HCT116 (cell line): ENCODE measurements around the gene VASH2. TPM values are rescaled to one million over a fixed set of nuclear protein-coding genes. Genes with fewer than 3 reads are reported as not detected.

Experiments used
- ATAC-seq: fragments of 200-7000 bp; cut with Tn5 transposase; 2 replicates; pipeline ENCODE4 v1.9.1; 2020; ENCODE audit warnings: mild to moderate bottlenecking, moderate library complexity
- BruUV-seq: library from RNA; stranded (reverse); fragments of 400-500 nt; replicated peaks from 2 replicates; lab custom pipeline; 2021; lab: Mats Ljungman, UMichigan
- CTCF ChIA-PET: fragments of 300-600 bp; sonication (Branson Sonifier 250); formaldehyde crosslinking; loops from one replicate; lab custom pipeline; 2021; ENCODE audit warnings: antibody characterized with exemption; lab: Charles Lee
- POLR2A ChIA-PET: fragments of 300-600, 350-600 bp; sonication (Branson Sonifier 250); formaldehyde crosslinking; loops from one replicate; lab custom pipeline; 2021; ENCODE audit warnings: antibody characterized with exemption; lab: Charles Lee
- RAD21 ChIA-PET, 2 experiments: fragments of 300-600 bp; sonication (Branson Sonifier 250); formaldehyde crosslinking; loops; one replicate each; lab custom pipeline; 2023; ENCODE audit warnings: low total read pairs in 2 of 2; ENCODE audit not compliant: uncharacterized antibody in 2 of 2, unreplicated experiment in 2 of 2, low non-redundant PET in 1 of 2; lab: Charles Lee
- DNase-seq: peaks from one replicate; pipeline ENCODE4 v3.0.0-alpha.2; 2010; ENCODE audit warnings: low read depth, low spot score
- H2AFZ ChIP-seq: fragments of 200-600 bp; shearing (Covaris generic), sonication (generic); 2 replicates; pipeline ENCODE4 v1.6.1; 2017; ENCODE audit warnings: low read depth, mixed run types, mixed read lengths, antibody characterized with exemption, low read length; ENCODE audit not compliant: poor library complexity, severe bottlenecking
- H3K27ac ChIP-seq: 2 replicates; pipeline ENCODE4 v1.5.1; 2012; ENCODE audit warnings: low read depth, low read length
- H3K27me3 ChIP-seq: fragments of 200-600 bp; sonication (generic); 2 replicates; pipeline ENCODE4 v1.6.1; 2016; ENCODE audit warnings: mixed run types, low read length, mixed read lengths; ENCODE audit not compliant: insufficient read depth
- H3K36me3 ChIP-seq, 2 experiments: fragments of 200-500 bp in 1 of 2; fragments of 200-600 bp in 1 of 2; sonication (Bioruptor generic) in 1 of 2; sonication (generic) in 1 of 2; 2 replicates each; pipeline versions ENCODE4 v1.5.1 to v1.6.1; 2014 to 2016; ENCODE audit warnings: low read length in 2 of 2, inconsistent platforms in 1 of 2, mixed read lengths in 1 of 2, mixed run types in 1 of 2; ENCODE audit not compliant: insufficient read depth in 2 of 2, control insufficient read depth in 1 of 2
- H3K4me1 ChIP-seq, 2 experiments: fragments of 200-600 bp in 1 of 2; sonication (generic) in 1 of 2; 2 replicates each; pipeline versions ENCODE4 v1.5.1 to v1.6.1; 2012 to 2017; ENCODE audit warnings: low read length in 2 of 2, inconsistent platforms in 1 of 2, mild to moderate bottlenecking in 1 of 2, mixed read lengths in 1 of 2, mixed run types in 1 of 2, moderate library complexity in 1 of 2; ENCODE audit not compliant: insufficient read depth in 2 of 2, control insufficient read depth in 1 of 2
- H3K4me2 ChIP-seq: fragments of 200-600 bp; sonication (generic); 2 replicates; pipeline ENCODE4 v1.6.1; 2017; ENCODE audit warnings: mixed run types, low read length, mixed read lengths
- H3K4me3 ChIP-seq, 2 experiments: fragments of 200-600 bp in 1 of 2; sonication (generic) in 1 of 2; replicated peaks in 1 of 2; 2 replicates each; pipeline ENCODE4 v1.5.1; 2011 to 2016; ENCODE audit warnings: low read length in 2 of 2, control low read depth in 1 of 2, low read depth in 1 of 2, mild to moderate bottlenecking in 1 of 2, mixed read lengths in 1 of 2, mixed run types in 1 of 2
- H3K79me2 ChIP-seq: fragments of 200-600 bp; sonication (generic); 2 replicates; pipeline ENCODE4 v1.6.1; 2017; ENCODE audit warnings: mild to moderate bottlenecking, mixed run types, low read length, moderate library complexity, mixed read lengths; ENCODE audit not compliant: insufficient read depth
- H3K9ac ChIP-seq: fragments of 200-600 bp; sonication (generic); 2 replicates; pipeline ENCODE4 v1.6.1; 2016; ENCODE audit warnings: low read length, mixed read lengths
- H3K9me2 ChIP-seq: fragments of 200-600 bp; sonication (generic), shearing (Covaris generic); 2 replicates; pipeline ENCODE4 v1.6.1; 2017; ENCODE audit warnings: mixed run types, mild to moderate bottlenecking, moderate library complexity; ENCODE audit not compliant: insufficient read depth
- H3K9me3 ChIP-seq, 2 experiments: fragments of 200-500 bp in 1 of 2; fragments of 200-600 bp in 1 of 2; sonication (Bioruptor generic) in 1 of 2; sonication (generic) in 1 of 2; 2 replicates each; pipeline ENCODE4 v1.6.1; 2014 to 2017; ENCODE audit warnings: low read length in 2 of 2, mixed read lengths in 2 of 2, inconsistent platforms in 1 of 2, low read depth in 1 of 2, mild to moderate bottlenecking in 1 of 2, mixed run types in 1 of 2, moderate library complexity in 1 of 2; ENCODE audit not compliant: control insufficient read depth in 1 of 2, insufficient read depth in 1 of 2
- H4K20me1 ChIP-seq: fragments of 200-600 bp; sonication (generic), shearing (Covaris generic); 2 replicates; pipeline ENCODE4 v1.6.1; 2017; ENCODE audit warnings: mixed run types, mild to moderate bottlenecking, moderate library complexity; ENCODE audit not compliant: insufficient read depth
- CBX3 ChIP-seq: IDR thresholded peaks from 2 replicates; pipeline ENCODE4 v1.6.1; 2012; ENCODE audit warnings: low read depth
- CEBPB ChIP-seq: IDR thresholded peaks from 2 replicates; pipeline ENCODE4 v1.6.1; 2012; ENCODE audit warnings: low read depth
- CTCF ChIP-seq, 3 experiments: fragments of 200-600 bp in 1 of 3; sonication (generic) in 1 of 3; IDR thresholded peaks in 2 of 3; conservative IDR thresholded peaks in 1 of 3; 2 replicates each; pipeline ENCODE4 v1.5.1; 2012 to 2017; ENCODE audit warnings: low read depth in 2 of 3, low read length in 2 of 3, antibody characterized with exemption in 1 of 3, borderline replicate concordance in 1 of 3, control low read depth in 1 of 3, mild to moderate bottlenecking in 1 of 3, mixed read lengths in 1 of 3, mixed run types in 1 of 3, moderate library complexity in 1 of 3; ENCODE audit not compliant: insufficient read depth in 1 of 3
- EGR1 ChIP-seq: IDR thresholded peaks from 2 replicates; pipeline ENCODE4 v1.6.1; 2012; ENCODE audit warnings: low read depth
- EZH2 ChIP-seq: fragments of 200-600 bp; sonication (generic); IDR thresholded peaks from 2 replicates; pipeline ENCODE4 v1.6.1; 2017; ENCODE audit warnings: antibody characterized with exemption, mixed run types
- FOSL1 ChIP-seq: IDR thresholded peaks from 2 replicates; pipeline ENCODE4 v1.6.1; 2012; ENCODE audit warnings: low read depth
- JUND ChIP-seq: IDR thresholded peaks from 2 replicates; pipeline ENCODE4 v1.6.1; 2012
- POLR2A ChIP-seq: IDR thresholded peaks from 2 replicates; pipeline ENCODE4 v1.7.0; 2011; ENCODE audit warnings: borderline replicate concordance; ENCODE audit not compliant: insufficient read depth, insufficient read length; ENCODE audit errors: extremely low read depth
- RAD21 ChIP-seq: IDR thresholded peaks from 2 replicates; pipeline ENCODE4 v1.6.1; 2012; ENCODE audit warnings: low read depth, mild to moderate bottlenecking
- REST ChIP-seq: IDR thresholded peaks from 2 replicates; pipeline ENCODE4 v1.6.1; 2012; ENCODE audit warnings: low read depth
- SIN3A ChIP-seq: IDR thresholded peaks from 2 replicates; pipeline ENCODE4 v1.6.1; 2012; ENCODE audit warnings: low read depth
- SP1 ChIP-seq: IDR thresholded peaks from 2 replicates; pipeline ENCODE4 v1.6.1; 2012; ENCODE audit warnings: low read depth
- SRF ChIP-seq: IDR thresholded peaks from 2 replicates; pipeline ENCODE4 v1.6.1; 2012; ENCODE audit warnings: low read depth
- TCF7L2 ChIP-seq: IDR thresholded peaks from 2 replicates; pipeline ENCODE4 v1.7.0; 2011; ENCODE audit warnings: borderline replicate concordance, inconsistent platforms; ENCODE audit not compliant: insufficient read depth, insufficient read length; ENCODE audit errors: extremely low read depth
- ZNF274 ChIP-seq: fragments of 200-500 bp; sonication (Bioruptor generic); IDR thresholded peaks from 2 replicates; pipeline ENCODE4 v1.6.1; 2014; ENCODE audit warnings: mild to moderate bottlenecking, low read depth, low read length, inconsistent platforms
- intact Hi-C: fragments of 100-400 bp; cut with micrococcal nuclease; formaldehyde crosslinking; loops from 2 replicates; pipeline ENCODE4 v1.10.0; 2022
- total RNA-seq: library from RNA; stranded (reverse); gene quantifications from one replicate; pipeline ENCODE4 v1.2.1, GENCODE V29; 2021; ENCODE audit not compliant: unreplicated experiment
- TF ChIP-seq, protein P1 (sequence below): IDR thresholded peaks from 2 replicates; pipeline ENCODE4 v1.6.1; 2011; ENCODE audit warnings: mild to moderate bottlenecking, low read length, moderate library complexity; ENCODE audit not compliant: insufficient replicate concordance; ENCODE audit errors: extremely low read depth
- TF ChIP-seq, protein P2 (sequence below): IDR thresholded peaks from 2 replicates; pipeline ENCODE4 v1.6.1; 2012
- TF ChIP-seq, protein P3 (sequence below): IDR thresholded peaks from 2 replicates; pipeline ENCODE4 v1.6.1; 2012

The VASH2 gene
- total RNA-seq, 1 experiment from 2014 or later = 5.7 TPM

DNA sequence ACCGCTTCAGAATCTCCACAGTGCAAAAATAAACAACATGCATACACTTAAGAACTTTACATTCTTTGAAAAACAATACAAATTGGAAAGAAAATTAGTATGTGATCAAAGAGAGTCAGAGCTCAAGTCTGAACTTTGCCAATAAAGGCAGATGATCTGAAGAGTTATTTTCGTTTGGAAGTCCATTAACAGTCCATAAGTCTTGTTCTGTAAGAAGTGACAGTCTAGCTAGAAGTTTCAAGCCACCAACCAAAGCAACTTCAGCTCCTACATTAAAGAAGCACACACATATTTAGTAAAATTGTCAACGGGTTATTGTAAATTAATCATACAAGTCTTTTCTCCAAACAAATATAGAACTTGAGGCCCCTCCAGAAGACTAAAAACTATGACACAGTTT, 44.6 kb downstream of the VASH2 start:
- TF ChIP-seq TCF7L2 (no peak), SRF (no peak), SP1 (no peak), FOSL1 (no peak), SIN3A (no peak), ZNF274 (no peak), CBX3 (no peak), CEBPB (no peak), EZH2 (no peak), RAD21 (no peak), REST (no peak), EGR1 (no peak), CTCF (IDR thresholded peaks at IDR 0.05 in 2 of 3, conservative IDR thresholded peaks at IDR 0.05 in 1 of 3; ENCODE audit: borderline replicate concordance in 1 of 3, insufficient read depth in 1 of 3, low read depth in 2 of 3, low read length in 2 of 3) (no peak), POLR2A (no peak), JUND (no peak)
- TF ChIP-seq, protein P1, sequence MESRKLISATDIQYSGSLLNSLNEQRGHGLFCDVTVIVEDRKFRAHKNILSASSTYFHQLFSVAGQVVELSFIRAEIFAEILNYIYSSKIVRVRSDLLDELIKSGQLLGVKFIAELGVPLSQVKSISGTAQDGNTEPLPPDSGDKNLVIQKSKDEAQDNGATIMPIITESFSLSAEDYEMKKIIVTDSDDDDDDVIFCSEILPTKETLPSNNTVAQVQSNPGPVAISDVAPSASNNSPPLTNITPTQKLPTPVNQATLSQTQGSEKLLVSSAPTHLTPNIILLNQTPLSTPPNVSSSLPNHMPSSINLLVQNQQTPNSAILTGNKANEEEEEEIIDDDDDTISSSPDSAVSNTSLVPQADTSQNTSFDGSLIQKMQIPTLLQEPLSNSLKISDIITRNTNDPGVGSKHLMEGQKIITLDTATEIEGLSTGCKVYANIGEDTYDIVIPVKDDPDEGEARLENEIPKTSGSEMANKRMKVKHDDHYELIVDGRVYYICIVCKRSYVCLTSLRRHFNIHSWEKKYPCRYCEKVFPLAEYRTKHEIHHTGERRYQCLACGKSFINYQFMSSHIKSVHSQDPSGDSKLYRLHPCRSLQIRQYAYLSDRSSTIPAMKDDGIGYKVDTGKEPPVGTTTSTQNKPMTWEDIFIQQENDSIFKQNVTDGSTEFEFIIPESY = no peak
- TF ChIP-seq, protein P2, sequence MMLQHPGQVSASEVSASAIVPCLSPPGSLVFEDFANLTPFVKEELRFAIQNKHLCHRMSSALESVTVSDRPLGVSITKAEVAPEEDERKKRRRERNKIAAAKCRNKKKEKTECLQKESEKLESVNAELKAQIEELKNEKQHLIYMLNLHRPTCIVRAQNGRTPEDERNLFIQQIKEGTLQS = no peak
- TF ChIP-seq, protein P3, sequence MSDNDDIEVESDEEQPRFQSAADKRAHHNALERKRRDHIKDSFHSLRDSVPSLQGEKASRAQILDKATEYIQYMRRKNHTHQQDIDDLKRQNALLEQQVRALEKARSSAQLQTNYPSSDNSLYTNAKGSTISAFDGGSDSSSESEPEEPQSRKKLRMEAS = no peak
- ChIA-PET CTCF (interaction anchor here (0.9 to 3.0 kb wide), 7 partner anchors 9 to 539 kb away, joined by 3 to 13 read pairs (median 5); no protein-coding TSS in a partner anchor), RAD21 (interaction anchor here in 1 of 2 experiments (0.6 kb wide), 1 partner anchor 496 kb away, joined by 3 read pairs; no protein-coding TSS in a partner anchor), POLR2A (no interaction called here)
- Histone ChIP-seq H3K79me2 (no peaks in the 10 kb centered on the region), H3K9me2 (no peaks in the 10 kb centered on the region), H3K27ac (no peak overlapping the region), H3K9me3 (no peaks in the 10 kb centered on the region), H3K9ac (no peak overlapping the region), H3K27me3 (no peaks in the 10 kb centered on the region), H3K4me3 (no peak overlapping the region), H3K36me3 (peaks cover 0 to 6% of the 10 kb centered on the region in 2 experiments; a peak in 1 of 4 replicates), H3K4me2 (no peak overlapping the region), H2AFZ (no peak overlapping the region), H3K4me1 (no peaks in the 10 kb centered on the region), H4K20me1 (no peaks in the 10 kb centered on the region)
- ATAC-seq (no peak), DNase-seq (no peak)
- intact Hi-C loops = loop anchor here (1.0 to 10.0 kb wide), 8 partner anchors 74 to 920 kb away; partner anchors contain the start of genes NSL1 and TATDN3
- no TSS peak for BruUV-seq
